ENCODE measurements around the gene IGDCC3.
A peak's percentile ranks its signal among the peaks of the same experiment; 100 is the strongest.

The IGDCC3 gene

DNA sequence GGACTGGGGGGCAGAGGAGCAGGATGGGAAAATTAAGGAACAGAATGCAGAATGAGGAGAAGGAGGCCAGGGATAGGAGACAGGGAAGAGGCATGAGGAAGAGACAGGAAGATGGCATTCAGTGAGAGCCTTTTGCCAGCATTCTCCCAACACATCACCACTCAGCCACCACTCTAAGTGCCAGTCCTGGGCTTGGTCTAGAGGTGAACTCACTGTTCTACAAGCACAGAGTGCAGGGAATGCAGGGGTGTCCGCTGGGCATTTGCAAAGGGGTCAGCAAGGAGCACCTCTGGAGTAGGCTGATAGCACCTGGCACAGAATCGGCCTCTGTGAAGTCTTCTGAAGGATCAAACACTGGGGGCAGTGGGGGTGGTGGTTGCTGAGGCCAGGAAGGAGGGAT lies 14.6 kb upstream of the IGDCC3 start:
- Histone ChIP-seq H3K27ac (ENCODE audit: low read depth, low read length) (no peak overlapping the region), H3K9ac (ENCODE audit: low read length) (no peak overlapping the region), H3K36me3 (ENCODE audit: control insufficient read depth, insufficient read depth, low read length) (no peaks in the 10 kb centered on the region), H3K4me3 (ENCODE audit: low read length) (no peak overlapping the region), H3K27me3 (ENCODE audit: control insufficient read depth, insufficient read depth, low read length) (peaks cover 11% of the 10 kb centered on the region), H3K4me1 (ENCODE audit: control insufficient read depth, insufficient read depth, low read length) (no peaks in the 10 kb centered on the region)

GRCh38 chr15:65391732-65392131 lies 13.9 kb upstream of the IGDCC3 start:
- Histone ChIP-seq H3K9ac (ENCODE audit: low read length) (no peak overlapping the region), H3K4me1 (ENCODE audit: control insufficient read depth, insufficient read depth, low read length) (no peaks in the 10 kb centered on the region), H3K4me3 (ENCODE audit: low read length) (no peak overlapping the region), H3K36me3 (ENCODE audit: control insufficient read depth, insufficient read depth, low read length) (no peaks in the 10 kb centered on the region), H3K27me3 (ENCODE audit: control insufficient read depth, insufficient read depth, low read length) (peaks cover 10% of the 10 kb centered on the region), H3K27ac (ENCODE audit: low read depth, low read length) (no peak overlapping the region)

- Histone ChIP-seq H3K4me3 (ENCODE audit: low read length) (no peak overlapping the region), H3K36me3 (ENCODE audit: control insufficient read depth, insufficient read depth, low read length) (no peaks in the 10 kb centered on the region), H3K27ac (ENCODE audit: low read depth, low read length) (no peak overlapping the region), H3K9ac (ENCODE audit: low read length) (no peak overlapping the region), H3K4me1 (ENCODE audit: control insufficient read depth, insufficient read depth, low read length) (peaks cover under 1% of the 10 kb centered on the region), H3K27me3 (ENCODE audit: control insufficient read depth, insufficient read depth, low read length) (peaks cover 6% of the 10 kb centered on the region)
These were observed 12.6 kb upstream of the IGDCC3 start for GRCh38 chr15:65390447-65390846.

GRCh38 chr15:65389226-65389625 lies 11.4 kb upstream of the IGDCC3 start:
- Histone ChIP-seq H3K4me3 (ENCODE audit: low read length) (no peak overlapping the region), H3K9ac (ENCODE audit: low read length) (no peak overlapping the region), H3K27me3 (ENCODE audit: control insufficient read depth, insufficient read depth, low read length) (no peaks in the 10 kb centered on the region), H3K36me3 (ENCODE audit: control insufficient read depth, insufficient read depth, low read length) (no peaks in the 10 kb centered on the region), H3K27ac (ENCODE audit: low read depth, low read length) (no peak overlapping the region), H3K4me1 (ENCODE audit: control insufficient read depth, insufficient read depth, low read length) (peaks cover 3% of the 10 kb centered on the region)

- no peak overlapping the region for H3K4me3 ChIP-seq (ENCODE audit: low read length)
- no peak overlapping the region for H3K9ac ChIP-seq (ENCODE audit: low read length)
- no peaks in the 10 kb centered on the region for H3K36me3 ChIP-seq (ENCODE audit: control insufficient read depth, insufficient read depth, low read length)
- H3K27me3 ChIP-seq (ENCODE audit: control insufficient read depth, insufficient read depth, low read length), result no peaks in the 10 kb centered on the region
- peaks cover 3% of the 10 kb centered on the region for H3K4me1 ChIP-seq (ENCODE audit: control insufficient read depth, insufficient read depth, low read length)
- no peak overlapping the region for H3K27ac ChIP-seq (ENCODE audit: low read depth, low read length)
These were observed 10.7 kb upstream of the IGDCC3 start for GRCh38 chr15:65388306-65389080.

DNA sequence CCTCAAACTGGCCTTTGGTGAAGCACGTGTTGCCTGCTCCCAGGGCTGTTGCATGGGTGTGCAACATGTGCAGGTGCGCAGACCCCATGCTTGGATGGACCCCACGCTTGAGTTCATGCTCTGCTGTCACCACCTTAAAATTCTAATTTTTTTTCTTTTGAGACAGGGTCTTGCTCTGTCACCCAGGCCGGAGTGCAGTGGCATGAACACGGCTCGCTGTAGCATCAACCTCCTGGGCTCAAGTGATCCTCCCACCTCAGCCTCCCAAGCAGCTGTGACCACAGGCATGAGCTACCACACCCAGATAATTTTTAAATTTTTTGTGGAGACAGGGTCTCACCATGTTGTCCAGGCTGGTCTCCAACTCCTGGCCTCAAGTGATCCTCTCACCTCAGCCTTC lies 9.1 kb upstream of the IGDCC3 start:
- no peak overlapping the region for H3K9ac ChIP-seq (ENCODE audit: low read length)
- H3K27me3 ChIP-seq (ENCODE audit: control insufficient read depth, insufficient read depth, low read length), result no peaks in the 10 kb centered on the region
- no peak overlapping the region for H3K4me3 ChIP-seq (ENCODE audit: low read length)
- no peaks in the 10 kb centered on the region for H3K36me3 ChIP-seq (ENCODE audit: control insufficient read depth, insufficient read depth, low read length)
- H3K27ac ChIP-seq (ENCODE audit: low read depth, low read length), result no peak overlapping the region
- H3K4me1 ChIP-seq (ENCODE audit: control insufficient read depth, insufficient read depth, low read length), result peaks cover 3% of the 10 kb centered on the region

GRCh38 chr15:65386376-65386775 lies 8.6 kb upstream of the IGDCC3 start:
- Histone ChIP-seq H3K9ac (ENCODE audit: low read length) (no peak overlapping the region), H3K27ac (ENCODE audit: low read depth, low read length) (no peak overlapping the region), H3K4me3 (ENCODE audit: low read length) (no peak overlapping the region), H3K4me1 (ENCODE audit: control insufficient read depth, insufficient read depth, low read length) (peaks cover 3% of the 10 kb centered on the region), H3K27me3 (ENCODE audit: control insufficient read depth, insufficient read depth, low read length) (no peaks in the 10 kb centered on the region), H3K36me3 (ENCODE audit: control insufficient read depth, insufficient read depth, low read length) (no peaks in the 10 kb centered on the region)

- no peak overlapping the region for H3K9ac ChIP-seq (ENCODE audit: low read length)
- no peaks in the 10 kb centered on the region for H3K36me3 ChIP-seq (ENCODE audit: control insufficient read depth, insufficient read depth, low read length)
- H3K4me1 ChIP-seq (ENCODE audit: control insufficient read depth, insufficient read depth, low read length), result peaks cover 3% of the 10 kb centered on the region
- no peak overlapping the region for H3K4me3 ChIP-seq (ENCODE audit: low read length)
- H3K27ac ChIP-seq (ENCODE audit: low read depth, low read length), result no peak overlapping the region
- no peaks in the 10 kb centered on the region for H3K27me3 ChIP-seq (ENCODE audit: control insufficient read depth, insufficient read depth, low read length)
These were observed 8.1 kb upstream of the IGDCC3 start for GRCh38 chr15:65385870-65386258.

DNA sequence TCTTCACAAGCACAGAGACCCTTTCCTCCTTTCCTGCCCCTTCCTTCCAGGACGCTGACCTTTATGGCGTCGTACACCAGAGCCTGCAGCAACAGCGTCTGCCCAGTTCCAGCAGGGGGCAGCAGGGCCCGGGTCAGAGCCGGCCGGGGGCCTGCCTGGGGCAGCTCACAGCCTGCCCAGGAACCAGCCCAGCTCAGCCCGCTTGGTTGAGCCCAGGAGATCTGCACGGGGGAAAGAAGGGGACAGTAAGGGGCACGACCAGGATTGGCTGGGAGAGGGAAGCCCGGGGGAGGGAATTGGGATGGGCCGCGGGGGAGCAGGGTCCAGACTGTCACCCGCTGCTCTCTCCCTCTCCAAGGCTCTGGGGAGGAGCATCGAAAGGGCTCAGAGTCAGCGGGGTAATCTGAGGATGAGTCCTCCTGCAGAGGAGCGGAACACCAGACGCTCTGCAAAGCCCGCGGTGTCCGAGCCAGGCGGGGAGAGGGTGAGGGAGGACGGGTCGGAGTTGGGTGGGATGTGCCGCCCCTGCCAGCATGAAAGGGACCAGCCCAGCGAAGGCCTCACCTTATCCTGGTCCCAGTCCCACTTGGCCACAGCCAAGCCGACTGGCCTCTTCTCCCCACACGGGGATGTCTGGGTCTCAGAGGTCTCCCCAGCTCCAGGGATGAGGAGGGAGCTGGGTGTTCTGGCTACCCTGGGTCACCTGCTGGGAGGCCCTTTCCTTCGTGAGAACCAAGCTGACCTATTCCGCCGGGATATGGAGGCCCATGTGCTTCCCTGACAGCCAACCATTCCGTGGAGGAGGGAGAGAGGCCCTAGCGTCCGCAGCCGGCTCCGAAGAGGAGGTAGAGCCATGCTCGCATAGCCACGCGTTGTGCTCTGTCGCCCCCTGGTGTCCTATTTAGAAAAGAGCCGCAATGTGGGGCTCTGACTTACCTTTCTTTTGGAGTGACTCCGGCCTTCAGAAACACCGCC lies 7.4 kb upstream of the IGDCC3 start:
- Histone ChIP-seq H3K9ac (ENCODE audit: low read length) (no peak overlapping the region), H3K27ac (ENCODE audit: low read depth, low read length) (no peak overlapping the region), H3K27me3 (ENCODE audit: control insufficient read depth, insufficient read depth, low read length) (no peaks in the 10 kb centered on the region), H3K4me1 (ENCODE audit: control insufficient read depth, insufficient read depth, low read length) (peaks cover 3% of the 10 kb centered on the region), H3K4me3 (ENCODE audit: low read length) (peak overlapping the region; percentile 31), H3K36me3 (ENCODE audit: control insufficient read depth, insufficient read depth, low read length) (no peaks in the 10 kb centered on the region)

GRCh38 chr15:65384505-65384894 lies 6.7 kb upstream of the IGDCC3 start:
- no peak overlapping the region for H3K4me3 ChIP-seq (ENCODE audit: low read length)
- no peaks in the 10 kb centered on the region for H3K36me3 ChIP-seq (ENCODE audit: control insufficient read depth, insufficient read depth, low read length)
- H3K9ac ChIP-seq (ENCODE audit: low read length), result no peak overlapping the region
- no peaks in the 10 kb centered on the region for H3K27me3 ChIP-seq (ENCODE audit: control insufficient read depth, insufficient read depth, low read length)
- peaks cover 3% of the 10 kb centered on the region for H3K4me1 ChIP-seq (ENCODE audit: control insufficient read depth, insufficient read depth, low read length)
- H3K27ac ChIP-seq (ENCODE audit: low read depth, low read length), result no peak overlapping the region

GRCh38 chr15:65383991-65384390 lies 6.2 kb upstream of the IGDCC3 start:
- H3K27ac ChIP-seq (ENCODE audit: low read depth, low read length), result no peak overlapping the region
- H3K4me3 ChIP-seq (ENCODE audit: low read length), result no peak overlapping the region
- peaks cover 3% of the 10 kb centered on the region for H3K4me1 ChIP-seq (ENCODE audit: control insufficient read depth, insufficient read depth, low read length)
- H3K36me3 ChIP-seq (ENCODE audit: control insufficient read depth, insufficient read depth, low read length), result no peaks in the 10 kb centered on the region
- no peak overlapping the region for H3K9ac ChIP-seq (ENCODE audit: low read length)
- H3K27me3 ChIP-seq (ENCODE audit: control insufficient read depth, insufficient read depth, low read length), result no peaks in the 10 kb centered on the region

- Histone ChIP-seq H3K4me1 (ENCODE audit: control insufficient read depth, insufficient read depth, low read length) (peaks cover 3% of the 10 kb centered on the region), H3K4me3 (ENCODE audit: low read length) (no peak overlapping the region), H3K9ac (ENCODE audit: low read length) (no peak overlapping the region), H3K27me3 (ENCODE audit: control insufficient read depth, insufficient read depth, low read length) (peaks cover under 1% of the 10 kb centered on the region), H3K36me3 (ENCODE audit: control insufficient read depth, insufficient read depth, low read length) (no peaks in the 10 kb centered on the region), H3K27ac (ENCODE audit: low read depth, low read length) (no peak overlapping the region)
These were observed 5.7 kb upstream of the IGDCC3 start for GRCh38 chr15:65383456-65383855.

Measured in rectal smooth muscle tissue (tissue), 1 donor.